ENCODE data around the gene OR5AN1.
"Not testable (repeated sequence)": the region's sequence is repeated elsewhere in the genome, so short reads cannot be mapped to it uniquely, and the experiment has no call there.

Gene OR5AN1

DNA sequence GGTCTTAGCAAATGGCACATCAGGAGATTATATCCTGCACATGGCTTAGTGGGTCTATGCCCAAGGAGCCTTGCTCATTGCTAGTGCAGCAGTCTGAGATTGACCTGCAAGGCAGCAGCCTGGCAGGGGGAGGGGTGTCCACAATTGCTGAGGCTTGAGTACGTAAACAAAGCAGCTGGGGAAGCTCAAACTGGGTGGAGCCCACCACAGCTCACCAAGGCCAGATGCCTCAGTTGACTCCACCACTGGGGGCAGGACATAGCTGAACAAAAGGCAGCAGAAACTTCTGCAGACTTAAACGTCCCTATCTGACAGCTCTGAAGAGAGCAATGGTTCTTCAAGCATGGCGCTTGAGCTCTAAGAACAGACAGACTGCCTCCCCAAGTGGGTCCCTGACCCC lies 13.6 kb downstream of the OR5AN1 start:
- not testable (repeated sequence) for H3K27me3 ChIP-seq (ENCODE audit: control insufficient read depth, insufficient read depth, low read length); H3K27ac ChIP-seq (ENCODE audit: low read depth, low read length); H3K4me3 ChIP-seq (ENCODE audit: low read depth, low read length); H3K4me1 ChIP-seq (ENCODE audit: control insufficient read depth, insufficient read depth, low read length); H3K36me3 ChIP-seq (ENCODE audit: control insufficient read depth, insufficient read depth, low read length); H3K9ac ChIP-seq (ENCODE audit: low read length)
- peaks cover 30% of the 10 kb centered on the region for H3K9me3 ChIP-seq (ENCODE audit: control insufficient read depth, insufficient read depth, low read depth, low read length)

GRCh38 chr11:59380263-59381059 lies 21.8 kb downstream of the OR5AN1 start:
- Histone ChIP-seq H3K4me3 (ENCODE audit: low read depth, low read length) (no peak overlapping the region), H3K27ac (ENCODE audit: low read depth, low read length) (no peak overlapping the region), H3K4me1 (ENCODE audit: control insufficient read depth, insufficient read depth, low read length) (no peaks in the 10 kb centered on the region), H3K27me3 (ENCODE audit: control insufficient read depth, insufficient read depth, low read length) (no peaks in the 10 kb centered on the region), H3K36me3 (ENCODE audit: control insufficient read depth, insufficient read depth, low read length) (no peaks in the 10 kb centered on the region), H3K9me3 (ENCODE audit: control insufficient read depth, insufficient read depth, low read depth, low read length) (peaks cover 4% of the 10 kb centered on the region; the same call in 1 of the 2 replicates), H3K9ac (ENCODE audit: low read length) (no peak overlapping the region)

DNA sequence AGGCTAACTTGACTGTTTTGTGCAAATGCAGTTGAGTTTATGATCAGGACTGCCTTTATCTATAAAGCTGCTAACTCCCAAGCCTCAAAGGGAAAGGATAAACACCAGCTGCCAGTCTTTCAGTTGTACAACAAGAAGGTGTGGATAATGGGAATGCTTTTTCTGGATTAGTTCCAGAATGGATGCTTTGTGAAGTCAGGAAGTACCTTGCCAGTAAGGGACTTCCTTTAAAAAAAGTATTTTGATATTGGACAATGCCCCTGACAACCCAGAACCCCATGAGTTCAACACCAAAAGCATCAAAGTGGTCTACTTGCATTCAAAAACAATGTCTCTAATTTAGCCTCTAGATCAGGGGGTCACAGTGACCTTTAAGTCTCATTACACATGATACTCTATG lies 35.5 kb downstream of the OR5AN1 start:
- H3K4me1 ChIP-seq (ENCODE audit: control insufficient read depth, insufficient read depth, low read length), result no peaks in the 10 kb centered on the region
- H3K9me3 ChIP-seq (ENCODE audit: control insufficient read depth, insufficient read depth, low read depth, low read length), result peaks cover 12% of the 10 kb centered on the region; the same call in 1 of the 2 replicates
- H3K9ac ChIP-seq (ENCODE audit: low read length), result no peak overlapping the region
- no peak overlapping the region for H3K27ac ChIP-seq (ENCODE audit: low read depth, low read length)
- no peaks in the 10 kb centered on the region for H3K27me3 ChIP-seq (ENCODE audit: control insufficient read depth, insufficient read depth, low read length)
- no peak overlapping the region for H3K4me3 ChIP-seq (ENCODE audit: low read depth, low read length)
- no peaks in the 10 kb centered on the region for H3K36me3 ChIP-seq (ENCODE audit: control insufficient read depth, insufficient read depth, low read length)

GRCh38 chr11:59400461-59401261 lies 42.0 kb downstream of the OR5AN1 start:
- Histone ChIP-seq H3K9ac (ENCODE audit: low read length) (no peak overlapping the region), H3K27ac (ENCODE audit: low read depth, low read length) (no peak overlapping the region), H3K36me3 (ENCODE audit: control insufficient read depth, insufficient read depth, low read length) (no peaks in the 10 kb centered on the region), H3K27me3 (ENCODE audit: control insufficient read depth, insufficient read depth, low read length) (no peaks in the 10 kb centered on the region), H3K4me3 (ENCODE audit: low read depth, low read length) (no peak overlapping the region), H3K9me3 (ENCODE audit: control insufficient read depth, insufficient read depth, low read depth, low read length) (peaks cover 42% of the 10 kb centered on the region), H3K4me1 (ENCODE audit: control insufficient read depth, insufficient read depth, low read length) (no peaks in the 10 kb centered on the region)

GRCh38 chr11:59401262-59401552 lies 42.5 kb downstream of the OR5AN1 start:
- H3K4me1 ChIP-seq (ENCODE audit: control insufficient read depth, insufficient read depth, low read length), result no peaks in the 10 kb centered on the region
- no peaks in the 10 kb centered on the region for H3K36me3 ChIP-seq (ENCODE audit: control insufficient read depth, insufficient read depth, low read length)
- no peak overlapping the region for H3K9ac ChIP-seq (ENCODE audit: low read length)
- H3K27ac ChIP-seq (ENCODE audit: low read depth, low read length), result no peak overlapping the region
- no peak overlapping the region for H3K4me3 ChIP-seq (ENCODE audit: low read depth, low read length)
- no peaks in the 10 kb centered on the region for H3K27me3 ChIP-seq (ENCODE audit: control insufficient read depth, insufficient read depth, low read length)
- peaks cover 42% of the 10 kb centered on the region for H3K9me3 ChIP-seq (ENCODE audit: control insufficient read depth, insufficient read depth, low read depth, low read length)

DNA sequence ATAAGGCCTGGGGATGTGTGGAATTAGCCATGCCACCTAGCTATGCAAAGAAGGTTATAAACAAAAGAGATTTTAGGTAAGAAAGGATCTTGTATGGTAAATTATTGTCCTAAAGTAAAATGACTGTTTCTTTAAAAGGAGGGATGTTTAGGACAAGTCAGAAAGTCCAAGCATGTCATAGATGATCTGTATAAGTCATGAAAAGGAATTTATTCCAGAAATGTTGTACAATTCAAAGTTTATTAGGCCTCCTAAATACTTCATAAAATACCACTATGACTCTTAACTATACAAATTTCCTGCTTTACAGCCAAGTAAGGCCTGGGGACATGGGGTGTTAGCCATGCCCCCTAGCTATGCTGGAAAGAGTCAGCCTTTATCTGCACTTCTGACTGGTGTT lies 44.9 kb downstream of the OR5AN1 start:
- Histone ChIP-seq H3K36me3 (ENCODE audit: control insufficient read depth, insufficient read depth, low read length) (no peaks in the 10 kb centered on the region), H3K9me3 (ENCODE audit: control insufficient read depth, insufficient read depth, low read depth, low read length) (peaks cover 42% of the 10 kb centered on the region)

DNA sequence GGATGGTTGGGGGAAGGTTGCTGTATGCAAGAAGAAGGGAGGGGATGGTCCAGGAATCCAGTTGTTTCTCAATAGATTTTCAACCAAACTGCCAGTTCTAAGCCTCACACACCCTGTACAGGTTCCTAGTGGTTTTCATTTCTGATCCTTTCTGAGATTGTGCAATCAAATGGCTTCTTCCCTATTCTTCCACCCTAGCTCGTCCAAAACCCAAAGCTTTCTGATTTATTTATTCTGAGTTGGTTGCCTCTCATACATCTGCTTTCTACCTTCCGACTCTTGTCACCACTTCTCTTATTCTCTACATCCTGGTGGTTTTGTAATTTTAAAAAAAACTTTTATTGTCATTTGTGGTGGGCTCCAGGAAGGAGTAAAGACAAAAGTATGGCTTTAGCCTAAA lies 55.0 kb downstream of the OR5AN1 start:
- H3K27ac ChIP-seq (ENCODE audit: low read depth, low read length), result no peak overlapping the region
- peaks cover 30% of the 10 kb centered on the region for H3K9me3 ChIP-seq (ENCODE audit: control insufficient read depth, insufficient read depth, low read depth, low read length)
- H3K9ac ChIP-seq (ENCODE audit: low read length), result no peak overlapping the region
- H3K27me3 ChIP-seq (ENCODE audit: control insufficient read depth, insufficient read depth, low read length), result no peaks in the 10 kb centered on the region
- no peaks in the 10 kb centered on the region for H3K4me1 ChIP-seq (ENCODE audit: control insufficient read depth, insufficient read depth, low read length)
- H3K36me3 ChIP-seq (ENCODE audit: control insufficient read depth, insufficient read depth, low read length), result no peaks in the 10 kb centered on the region
- no peak overlapping the region for H3K4me3 ChIP-seq (ENCODE audit: low read depth, low read length)

More for the DNA sequence above, 44.9 kb downstream of the OR5AN1 start:
- Histone ChIP-seq H3K9ac (ENCODE audit: low read length) (no peak overlapping the region), H3K4me1 (ENCODE audit: control insufficient read depth, insufficient read depth, low read length) (no peaks in the 10 kb centered on the region), H3K4me3 (ENCODE audit: low read depth, low read length) (no peak overlapping the region), H3K27ac (ENCODE audit: low read depth, low read length) (no peak overlapping the region), H3K27me3 (ENCODE audit: control insufficient read depth, insufficient read depth, low read length) (no peaks in the 10 kb centered on the region)

GRCh38 chr11:59415111-59415510 lies 56.4 kb downstream of the OR5AN1 start:
- H3K27me3 ChIP-seq (ENCODE audit: control insufficient read depth, insufficient read depth, low read length), result no peaks in the 10 kb centered on the region
- no peak overlapping the region for H3K9ac ChIP-seq (ENCODE audit: low read length)
- H3K27ac ChIP-seq (ENCODE audit: low read depth, low read length), result no peak overlapping the region
- H3K9me3 ChIP-seq (ENCODE audit: control insufficient read depth, insufficient read depth, low read depth, low read length), result peaks cover 17% of the 10 kb centered on the region
- H3K36me3 ChIP-seq (ENCODE audit: control insufficient read depth, insufficient read depth, low read length), result no peaks in the 10 kb centered on the region
- H3K4me3 ChIP-seq (ENCODE audit: low read depth, low read length), result no peak overlapping the region
- H3K4me1 ChIP-seq (ENCODE audit: control insufficient read depth, insufficient read depth, low read length), result no peaks in the 10 kb centered on the region

GRCh38 chr11:59416613-59417012 lies 57.9 kb downstream of the OR5AN1 start:
- Histone ChIP-seq H3K27me3 (ENCODE audit: control insufficient read depth, insufficient read depth, low read length) (no peaks in the 10 kb centered on the region), H3K9me3 (ENCODE audit: control insufficient read depth, insufficient read depth, low read depth, low read length) (peaks cover 10% of the 10 kb centered on the region; the same call in 1 of the 2 replicates), H3K9ac (ENCODE audit: low read length) (no peak overlapping the region), H3K4me1 (ENCODE audit: control insufficient read depth, insufficient read depth, low read length) (no peaks in the 10 kb centered on the region), H3K4me3 (ENCODE audit: low read depth, low read length) (no peak overlapping the region), H3K27ac (ENCODE audit: low read depth, low read length) (no peak overlapping the region), H3K36me3 (ENCODE audit: control insufficient read depth, insufficient read depth, low read length) (no peaks in the 10 kb centered on the region)

DNA sequence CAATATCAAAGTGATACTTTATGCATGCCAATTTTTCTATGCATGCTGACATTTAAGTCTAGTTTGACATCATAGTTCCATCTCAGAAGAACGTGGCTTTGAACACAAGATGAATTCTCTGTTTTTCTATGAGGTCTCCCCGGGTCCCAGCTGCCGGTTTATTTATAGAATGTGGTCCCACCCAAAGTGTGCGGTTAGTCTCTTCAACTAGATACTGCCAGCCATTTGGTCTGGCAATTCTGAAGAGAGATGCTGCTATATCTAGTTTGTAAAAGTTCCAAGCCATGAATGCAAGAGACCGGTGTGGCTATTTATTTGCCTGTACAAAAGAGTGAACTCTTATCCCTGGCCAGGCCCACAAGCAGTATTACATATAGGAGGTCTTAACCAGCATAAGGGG lies 58.3 kb downstream of the OR5AN1 start:
- Histone ChIP-seq H3K27me3 (ENCODE audit: control insufficient read depth, insufficient read depth, low read length) (no peaks in the 10 kb centered on the region), H3K27ac (ENCODE audit: low read depth, low read length) (no peak overlapping the region), H3K4me1 (ENCODE audit: control insufficient read depth, insufficient read depth, low read length) (no peaks in the 10 kb centered on the region), H3K9ac (ENCODE audit: low read length) (no peak overlapping the region), H3K9me3 (ENCODE audit: control insufficient read depth, insufficient read depth, low read depth, low read length) (peaks cover 10% of the 10 kb centered on the region; the same call in 1 of the 2 replicates), H3K4me3 (ENCODE audit: low read depth, low read length) (no peak overlapping the region), H3K36me3 (ENCODE audit: control insufficient read depth, insufficient read depth, low read length) (no peaks in the 10 kb centered on the region)

DNA sequence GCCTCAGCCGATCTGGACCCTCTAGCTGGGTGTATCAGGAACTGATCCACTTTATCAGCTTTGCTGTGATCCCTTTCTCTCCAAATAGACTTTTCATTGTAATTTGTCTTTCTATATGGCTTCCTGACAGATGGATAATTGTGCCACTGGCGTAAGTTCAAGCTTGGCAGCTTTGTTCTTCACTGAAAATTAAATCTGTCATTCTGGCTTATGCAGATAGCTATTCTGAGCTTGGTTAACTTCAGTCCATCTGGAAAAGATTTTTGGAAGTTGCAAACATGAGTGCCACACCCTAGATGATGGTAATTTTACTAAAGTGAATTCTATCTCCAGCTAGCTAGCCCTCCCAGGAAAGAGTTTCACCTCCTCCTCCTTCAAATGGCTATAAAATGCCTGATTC lies 59.5 kb downstream of the OR5AN1 start:
- no peaks in the 10 kb centered on the region for H3K36me3 ChIP-seq (ENCODE audit: control insufficient read depth, insufficient read depth, low read length)
- H3K4me1 ChIP-seq (ENCODE audit: control insufficient read depth, insufficient read depth, low read length), result no peaks in the 10 kb centered on the region
- peaks cover 7% of the 10 kb centered on the region; the same call in 1 of the 2 replicates for H3K9me3 ChIP-seq (ENCODE audit: control insufficient read depth, insufficient read depth, low read depth, low read length)
- H3K9ac ChIP-seq (ENCODE audit: low read length), result no peak overlapping the region
- no peaks in the 10 kb centered on the region for H3K27me3 ChIP-seq (ENCODE audit: control insufficient read depth, insufficient read depth, low read length)
- H3K4me3 ChIP-seq (ENCODE audit: low read depth, low read length), result no peak overlapping the region
- no peak overlapping the region for H3K27ac ChIP-seq (ENCODE audit: low read depth, low read length)

Measured in HUES6 (cell line).